ENCODE data around the gene ANO10.

DNA sequence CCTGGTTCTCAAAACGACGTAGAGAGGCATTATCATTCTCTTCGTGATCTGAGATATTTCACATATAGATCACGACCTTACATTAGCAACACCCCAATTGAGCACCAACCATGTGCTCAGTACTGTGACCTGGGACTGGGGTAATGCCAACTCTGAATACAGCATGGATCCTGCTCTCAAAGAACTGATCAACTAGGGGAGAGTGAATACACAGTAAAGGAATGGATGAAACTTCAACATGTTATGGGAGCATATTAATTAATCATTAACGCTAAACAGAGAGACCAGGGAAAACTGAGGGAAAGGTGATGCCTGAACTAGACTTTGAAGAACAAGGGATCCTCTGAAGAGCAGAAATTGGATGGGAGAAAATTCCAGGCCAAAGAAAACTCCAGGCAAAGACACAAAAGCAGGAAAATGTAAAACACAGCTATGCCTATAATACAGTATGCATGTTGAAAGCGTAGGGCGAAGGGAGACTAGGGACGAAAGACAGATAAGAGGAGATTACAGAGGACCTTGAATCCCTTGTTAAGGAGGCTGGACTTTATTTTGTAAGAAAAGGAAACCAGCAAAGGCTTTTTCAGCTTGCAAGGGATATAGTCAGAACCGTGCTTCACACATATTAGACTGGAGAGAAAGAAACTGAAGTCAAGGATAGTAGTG is 105.7 kb downstream of the ANO10 start:
- TF ChIP-seq, protein P1, sequence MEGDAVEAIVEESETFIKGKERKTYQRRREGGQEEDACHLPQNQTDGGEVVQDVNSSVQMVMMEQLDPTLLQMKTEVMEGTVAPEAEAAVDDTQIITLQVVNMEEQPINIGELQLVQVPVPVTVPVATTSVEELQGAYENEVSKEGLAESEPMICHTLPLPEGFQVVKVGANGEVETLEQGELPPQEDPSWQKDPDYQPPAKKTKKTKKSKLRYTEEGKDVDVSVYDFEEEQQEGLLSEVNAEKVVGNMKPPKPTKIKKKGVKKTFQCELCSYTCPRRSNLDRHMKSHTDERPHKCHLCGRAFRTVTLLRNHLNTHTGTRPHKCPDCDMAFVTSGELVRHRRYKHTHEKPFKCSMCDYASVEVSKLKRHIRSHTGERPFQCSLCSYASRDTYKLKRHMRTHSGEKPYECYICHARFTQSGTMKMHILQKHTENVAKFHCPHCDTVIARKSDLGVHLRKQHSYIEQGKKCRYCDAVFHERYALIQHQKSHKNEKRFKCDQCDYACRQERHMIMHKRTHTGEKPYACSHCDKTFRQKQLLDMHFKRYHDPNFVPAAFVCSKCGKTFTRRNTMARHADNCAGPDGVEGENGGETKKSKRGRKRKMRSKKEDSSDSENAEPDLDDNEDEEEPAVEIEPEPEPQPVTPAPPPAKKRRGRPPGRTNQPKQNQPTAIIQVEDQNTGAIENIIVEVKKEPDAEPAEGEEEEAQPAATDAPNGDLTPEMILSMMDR (IDR thresholded peaks at IDR 0.05), result no peak
- no peak for TF ChIP-seq POLR2A (IDR thresholded peaks at IDR 0.05)
